SHP77 (cell line): ENCODE measurements around the gene MYO9B.
A peak's percentile ranks its signal among the peaks of the same experiment; 100 is the strongest.

Source experiments
- DNase-seq, 2 experiments: peaks; one replicate each; lab custom pipeline; 2025; lab: John Stamatoyannopoulos, UW

The MYO9B gene, protein sequence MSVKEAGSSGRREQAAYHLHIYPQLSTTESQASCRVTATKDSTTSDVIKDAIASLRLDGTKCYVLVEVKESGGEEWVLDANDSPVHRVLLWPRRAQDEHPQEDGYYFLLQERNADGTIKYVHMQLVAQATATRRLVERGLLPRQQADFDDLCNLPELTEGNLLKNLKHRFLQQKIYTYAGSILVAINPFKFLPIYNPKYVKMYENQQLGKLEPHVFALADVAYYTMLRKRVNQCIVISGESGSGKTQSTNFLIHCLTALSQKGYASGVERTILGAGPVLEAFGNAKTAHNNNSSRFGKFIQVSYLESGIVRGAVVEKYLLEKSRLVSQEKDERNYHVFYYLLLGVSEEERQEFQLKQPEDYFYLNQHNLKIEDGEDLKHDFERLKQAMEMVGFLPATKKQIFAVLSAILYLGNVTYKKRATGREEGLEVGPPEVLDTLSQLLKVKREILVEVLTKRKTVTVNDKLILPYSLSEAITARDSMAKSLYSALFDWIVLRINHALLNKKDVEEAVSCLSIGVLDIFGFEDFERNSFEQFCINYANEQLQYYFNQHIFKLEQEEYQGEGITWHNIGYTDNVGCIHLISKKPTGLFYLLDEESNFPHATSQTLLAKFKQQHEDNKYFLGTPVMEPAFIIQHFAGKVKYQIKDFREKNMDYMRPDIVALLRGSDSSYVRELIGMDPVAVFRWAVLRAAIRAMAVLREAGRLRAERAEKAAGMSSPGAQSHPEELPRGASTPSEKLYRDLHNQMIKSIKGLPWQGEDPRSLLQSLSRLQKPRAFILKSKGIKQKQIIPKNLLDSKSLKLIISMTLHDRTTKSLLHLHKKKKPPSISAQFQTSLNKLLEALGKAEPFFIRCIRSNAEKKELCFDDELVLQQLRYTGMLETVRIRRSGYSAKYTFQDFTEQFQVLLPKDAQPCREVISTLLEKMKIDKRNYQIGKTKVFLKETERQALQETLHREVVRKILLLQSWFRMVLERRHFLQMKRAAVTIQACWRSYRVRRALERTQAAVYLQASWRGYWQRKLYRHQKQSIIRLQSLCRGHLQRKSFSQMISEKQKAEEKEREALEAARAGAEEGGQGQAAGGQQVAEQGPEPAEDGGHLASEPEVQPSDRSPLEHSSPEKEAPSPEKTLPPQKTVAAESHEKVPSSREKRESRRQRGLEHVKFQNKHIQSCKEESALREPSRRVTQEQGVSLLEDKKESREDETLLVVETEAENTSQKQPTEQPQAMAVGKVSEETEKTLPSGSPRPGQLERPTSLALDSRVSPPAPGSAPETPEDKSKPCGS (N-terminal part only)

DNA sequence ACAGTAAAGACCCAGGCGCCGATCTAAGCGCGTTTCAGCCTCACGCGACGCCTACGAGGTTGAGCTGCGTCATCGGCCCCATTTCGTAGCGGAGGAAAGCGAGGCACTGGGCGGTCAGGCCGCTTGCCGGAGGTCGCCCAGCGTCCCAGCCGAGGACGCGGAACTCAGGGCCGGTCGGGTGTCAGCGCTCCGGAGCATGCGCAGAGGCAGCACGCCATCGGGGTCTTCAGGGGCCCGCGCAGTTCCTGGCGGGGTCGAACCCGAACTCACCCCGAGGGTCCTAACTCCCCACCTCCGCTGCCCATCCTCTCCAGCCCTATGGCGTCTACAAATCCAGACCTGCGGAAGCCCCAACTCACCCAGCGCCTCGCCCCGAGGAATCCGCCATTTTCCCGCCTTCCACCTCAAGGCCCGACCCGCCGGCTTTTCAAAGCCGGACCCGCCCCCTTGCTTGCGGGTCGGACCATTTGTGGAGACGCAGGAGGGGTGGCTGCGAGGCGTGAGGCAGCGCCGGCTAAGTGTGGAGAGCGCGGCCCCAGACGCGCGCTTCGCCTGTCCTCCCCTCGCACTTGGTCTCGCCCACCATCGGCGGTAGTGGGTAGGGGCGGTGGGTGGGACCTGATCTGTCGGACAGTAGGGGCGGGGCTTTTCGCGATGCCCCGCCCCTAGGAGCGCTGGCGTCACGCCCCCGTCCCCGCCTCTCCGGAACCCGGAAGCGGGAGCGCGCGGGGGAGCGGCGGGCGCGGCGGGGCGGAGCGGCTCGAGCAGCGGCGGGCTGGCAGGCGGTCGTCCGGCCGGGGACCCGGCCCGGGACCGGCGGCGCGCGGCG, at the start of gene MYO9B, which contains the start of gene HAUS8:
MYO9B (plus strand) TSS at position 743 of the 829 bp plus-strand sequence. CDS start 25,941 bp downstream, outside the sequence.
HAUS8 (minus strand) TSS at position 418 of the 829 bp plus-strand sequence; CDS start at position 388, 30 bp downstream.
- DNase-seq = peak; percentile 99

DNA sequence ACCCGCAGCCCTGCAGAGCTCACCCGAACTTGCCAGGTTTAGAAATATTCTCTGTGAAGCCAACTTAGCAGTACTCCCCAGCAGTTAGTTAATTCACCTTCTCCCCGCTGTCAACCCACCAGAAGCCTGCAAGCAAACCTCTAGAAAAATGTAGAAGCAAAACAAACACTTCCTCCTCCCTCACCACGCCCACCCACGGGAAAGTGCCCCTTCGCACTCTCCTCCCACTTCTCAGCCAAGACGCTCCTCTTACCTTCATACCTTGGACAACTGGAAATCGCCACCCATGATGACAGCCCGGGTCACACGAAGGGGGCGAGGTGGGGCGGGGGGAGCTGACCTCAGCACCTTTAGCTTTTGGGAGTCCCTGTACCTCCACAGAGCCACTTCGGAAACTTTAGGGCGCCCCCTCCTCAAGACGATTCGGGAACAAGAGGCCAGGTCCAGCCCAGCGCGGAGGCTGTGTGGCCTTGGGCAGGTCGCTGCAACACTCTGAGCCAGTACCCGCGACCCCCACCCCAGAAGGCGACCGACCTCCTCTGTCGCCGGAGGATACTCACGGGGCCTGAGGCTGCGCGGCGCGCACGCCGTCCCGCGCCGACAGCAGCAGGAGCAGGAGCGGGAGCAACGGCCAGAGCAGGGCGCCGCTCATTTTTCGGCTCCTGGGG, 49.5 kb upstream of the MYO9B start:
- DNase-seq = no peak

DNA sequence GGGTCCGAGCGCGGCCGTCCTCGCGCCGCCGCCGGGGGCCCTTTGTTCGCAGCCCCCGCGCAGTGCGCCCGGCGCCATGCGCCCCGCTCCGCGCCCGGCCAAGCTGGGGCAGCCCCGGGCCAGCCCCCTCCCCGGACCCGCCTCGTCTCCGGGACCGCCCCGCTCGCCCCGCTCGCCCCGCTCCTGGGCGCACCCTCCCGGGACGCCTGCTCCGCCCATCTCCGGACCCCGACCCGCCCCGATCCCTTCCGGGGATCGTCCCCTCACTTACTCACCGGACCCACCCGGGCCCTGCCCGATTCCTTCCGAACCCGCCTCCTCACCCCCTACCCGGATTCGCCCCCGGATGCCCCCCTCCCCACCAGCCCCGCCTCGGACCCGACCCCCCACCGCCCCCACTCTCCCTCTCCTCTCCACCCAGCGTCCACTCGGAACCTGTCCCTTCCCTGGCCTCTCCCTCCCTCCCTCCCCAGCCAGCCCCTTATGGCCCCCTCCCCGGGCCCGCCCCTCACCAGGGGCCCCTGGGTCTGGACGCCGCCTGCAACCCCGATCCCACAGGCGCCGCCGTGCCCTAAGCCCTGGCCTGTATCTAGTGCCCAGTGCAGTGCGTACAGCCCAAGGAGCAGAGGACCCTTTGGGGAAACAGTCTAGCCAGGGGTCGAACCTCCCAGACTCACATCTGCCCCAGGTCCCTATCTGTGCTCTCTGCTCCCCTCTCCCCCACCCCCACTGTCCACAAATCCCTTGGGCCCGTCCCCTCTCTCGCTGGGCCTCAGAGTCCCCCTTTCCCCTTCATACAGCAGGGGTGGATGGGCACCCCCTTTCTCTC, 48.7 kb upstream of the MYO9B start, which contains the start of gene CPAMD8:
CPAMD8 (minus strand) TSS at position 105 of the 829 bp plus-strand sequence. CDS start 168 bp downstream, outside the sequence.
- no peak for DNase-seq

DNA sequence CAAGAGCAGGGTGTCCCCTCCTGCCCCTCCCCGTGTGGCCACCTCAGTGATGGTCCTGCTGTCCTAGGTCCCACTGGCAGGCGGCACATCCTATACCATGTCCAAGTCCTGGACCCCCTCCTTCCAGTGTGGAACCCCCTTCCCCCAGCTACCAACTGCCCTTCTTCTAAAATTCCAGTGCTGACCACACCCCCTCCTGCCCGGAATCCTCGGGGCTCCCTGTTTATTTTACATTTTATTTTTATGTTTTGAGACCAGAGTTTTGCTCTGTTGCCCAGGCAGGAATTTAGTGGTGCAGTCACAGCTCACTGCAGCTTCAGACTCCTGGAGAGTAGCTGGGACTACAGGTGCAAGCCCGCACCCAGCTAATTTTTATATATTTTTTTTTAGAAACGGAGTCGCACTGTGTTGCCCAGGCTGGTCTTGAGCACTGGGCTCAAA, 48.0 kb upstream of the MYO9B start:
- no peak for DNase-seq

DNA sequence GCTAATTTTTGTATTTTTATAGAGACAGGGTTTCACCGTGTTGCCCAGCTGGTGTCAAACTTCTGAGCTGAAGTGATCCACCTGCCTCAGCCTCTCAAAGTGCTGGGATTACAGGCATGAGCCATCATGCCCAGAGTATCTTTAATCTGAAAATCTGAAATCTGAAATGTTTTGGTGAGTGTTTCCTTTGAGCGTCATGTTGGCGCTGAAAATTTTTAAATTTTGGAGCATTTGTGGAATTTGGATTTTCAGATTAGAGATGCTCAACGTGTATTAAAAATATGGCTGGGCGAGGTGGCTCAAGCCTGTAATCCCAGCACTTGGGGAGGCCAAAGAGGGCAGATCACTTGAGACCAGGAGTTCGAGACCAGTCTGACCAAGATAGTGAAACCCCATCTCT, 43.8 kb upstream of the MYO9B start:
- DNase-seq = no peak

DNA sequence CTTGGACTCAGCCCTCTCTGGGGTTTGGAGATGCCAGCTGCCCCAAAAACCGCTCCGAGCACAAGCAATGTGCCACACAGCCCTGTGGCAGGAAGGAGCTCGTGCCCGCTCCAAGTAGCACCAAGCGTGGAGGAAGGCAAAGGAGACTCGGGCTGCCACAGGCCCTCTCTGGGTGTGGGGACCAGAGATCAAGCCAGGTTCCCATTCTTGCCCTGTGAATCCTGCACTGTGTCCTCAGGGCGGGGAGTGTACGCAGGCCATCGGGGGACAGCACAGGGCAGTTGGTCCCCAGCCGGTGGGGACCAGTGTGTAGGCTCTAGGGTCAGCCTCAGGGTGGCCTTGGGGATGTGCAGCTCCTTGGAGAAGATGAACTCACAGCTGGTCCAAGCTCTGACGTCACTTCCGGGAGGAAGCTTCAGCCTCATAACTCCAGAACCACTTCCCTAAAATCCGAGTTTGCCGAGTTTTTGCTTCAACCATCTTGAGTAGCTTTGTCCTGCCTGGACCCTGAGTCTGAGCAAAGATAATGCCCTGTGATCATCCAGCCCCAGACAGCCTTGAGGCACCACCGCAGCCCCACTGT, 39.6 kb upstream of the MYO9B start:
- DNase-seq = no peak

DNA sequence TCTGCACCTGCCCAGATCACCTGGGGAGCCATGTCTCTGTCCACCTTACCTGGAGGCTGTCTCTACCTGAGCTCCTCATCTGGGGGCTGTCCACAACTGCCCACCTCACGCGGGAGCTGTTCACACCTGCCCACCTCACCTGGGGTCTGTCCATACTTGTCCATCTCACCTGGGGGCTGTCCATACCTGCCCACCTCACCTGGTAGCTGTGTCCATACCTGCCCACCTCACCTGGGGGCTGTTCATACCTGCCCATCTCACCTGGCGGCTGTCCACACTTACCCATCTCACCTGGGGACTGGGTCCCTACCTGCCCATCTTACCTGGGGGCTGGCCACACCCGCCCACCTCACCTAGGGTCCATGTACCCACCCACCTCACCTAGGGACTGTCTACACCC, 38.9 kb upstream of the MYO9B start:
- DNase-seq = no peak

DNA sequence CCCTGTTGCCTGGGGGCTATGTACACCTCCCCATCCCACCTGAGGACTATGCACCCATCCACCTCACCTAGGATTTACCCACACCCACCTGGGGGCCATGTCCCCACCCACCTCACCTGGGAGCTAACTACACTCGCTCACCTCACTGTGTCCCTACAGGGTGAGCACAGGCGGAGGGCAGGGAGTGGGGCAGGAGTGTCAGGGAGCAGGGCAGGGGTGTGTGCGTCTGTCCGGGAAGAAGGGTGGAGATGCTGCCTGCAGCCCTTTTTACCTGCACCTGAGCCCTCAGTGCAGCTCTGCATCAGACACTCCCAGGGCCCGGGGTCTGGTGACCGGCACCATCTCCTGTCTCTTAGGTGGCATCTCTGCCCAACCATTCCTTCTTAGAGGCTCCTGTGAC, 38.4 kb upstream of the MYO9B start:
- DNase-seq = no peak

DNA sequence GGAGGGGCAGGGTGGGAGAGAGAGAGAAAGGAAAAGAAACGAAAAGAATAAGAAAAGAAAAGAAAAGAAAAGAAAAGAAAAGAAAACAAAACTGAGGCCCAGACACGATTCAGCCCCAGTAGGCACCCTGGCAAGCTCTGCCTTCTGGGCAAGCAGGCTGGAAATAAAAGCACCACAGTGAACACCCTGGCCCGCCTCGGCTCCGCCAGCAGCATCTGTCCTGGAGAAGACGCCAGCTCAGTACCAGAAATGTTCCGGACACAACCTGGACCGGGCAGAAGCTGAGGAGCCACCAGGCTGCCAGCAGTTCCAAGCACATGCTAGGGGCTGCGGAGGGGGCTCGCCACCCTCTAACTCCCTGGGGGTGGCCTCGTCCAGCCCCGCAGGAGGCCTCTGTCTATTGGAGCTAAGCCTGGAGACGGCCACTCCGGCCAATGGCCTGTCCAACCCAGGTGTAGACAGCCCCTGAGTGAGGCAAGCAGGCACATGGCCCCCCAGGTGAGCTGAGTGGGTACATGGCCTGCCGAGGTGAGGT, 37.5 kb upstream of the MYO9B start:
- DNase-seq = no peak

DNA sequence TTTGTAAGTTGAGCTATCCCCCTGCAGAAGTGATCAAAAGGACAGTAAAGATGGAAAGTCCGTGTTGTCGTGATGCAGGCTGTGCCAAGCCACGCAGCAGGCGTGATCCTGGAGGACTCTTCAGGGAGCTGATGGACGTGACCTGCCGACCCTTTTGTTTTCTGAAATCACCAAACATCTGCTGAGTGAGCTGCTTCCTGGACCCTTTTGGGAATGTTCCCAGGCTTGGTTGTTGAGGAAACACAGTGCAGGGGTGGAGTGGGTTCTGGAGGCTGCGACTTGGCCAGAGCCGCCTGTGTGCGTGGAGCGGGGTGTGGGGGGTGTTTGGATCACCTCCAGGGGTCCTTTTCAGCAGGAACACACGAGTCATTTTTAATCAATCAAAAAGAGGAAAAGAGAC, 33.6 kb upstream of the MYO9B start:
- no peak for DNase-seq

DNA sequence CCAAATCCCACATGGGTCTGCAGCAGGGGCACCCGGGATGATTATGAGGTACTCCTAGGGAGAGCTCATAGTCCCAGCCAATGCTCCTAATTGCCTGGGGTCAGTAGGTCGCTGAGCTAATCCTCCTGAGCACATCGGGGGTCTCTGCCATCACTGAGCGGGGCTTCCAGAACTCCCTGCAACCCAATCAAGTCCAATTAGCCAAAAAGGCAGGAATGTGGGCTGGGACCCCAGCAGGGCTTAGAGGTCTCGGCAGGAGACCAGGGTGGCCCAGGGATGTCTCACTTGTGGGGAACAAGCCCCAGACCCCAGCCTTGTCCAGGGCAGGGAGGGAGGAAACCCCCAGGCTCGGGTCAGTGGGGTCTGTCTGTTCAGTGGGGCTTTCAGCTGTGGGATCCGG, 31.8 kb upstream of the MYO9B start:
- no peak for DNase-seq

DNA sequence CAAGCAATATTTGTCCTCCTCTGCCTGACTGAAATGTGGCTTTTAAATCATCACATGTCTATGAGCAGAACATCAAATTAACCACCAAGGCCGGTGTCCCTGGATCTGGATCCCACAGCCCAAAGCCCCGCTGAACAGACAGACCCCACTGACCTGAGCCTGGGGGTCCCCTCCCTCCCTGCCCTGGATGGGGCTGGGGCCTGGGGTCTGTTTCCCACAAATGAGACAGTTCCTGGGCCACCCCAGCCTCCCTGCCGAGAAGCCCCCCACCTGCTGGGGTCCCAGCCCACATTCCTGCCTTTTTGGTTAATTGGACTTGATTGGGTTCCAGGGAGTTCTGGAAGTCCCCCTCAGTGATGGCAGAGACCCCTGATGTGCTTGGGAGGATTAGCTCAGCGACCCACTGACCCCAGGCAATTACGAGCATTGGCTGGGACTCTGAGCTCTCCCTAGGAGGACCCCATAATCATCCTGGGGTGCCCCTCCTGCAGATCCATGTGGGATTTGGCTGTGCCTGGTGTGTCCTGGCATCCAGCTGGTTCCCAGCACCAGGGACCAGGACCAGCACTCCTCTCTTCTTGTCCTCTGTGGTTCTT, 29.6 kb upstream of the MYO9B start:
- no peak for DNase-seq

DNA sequence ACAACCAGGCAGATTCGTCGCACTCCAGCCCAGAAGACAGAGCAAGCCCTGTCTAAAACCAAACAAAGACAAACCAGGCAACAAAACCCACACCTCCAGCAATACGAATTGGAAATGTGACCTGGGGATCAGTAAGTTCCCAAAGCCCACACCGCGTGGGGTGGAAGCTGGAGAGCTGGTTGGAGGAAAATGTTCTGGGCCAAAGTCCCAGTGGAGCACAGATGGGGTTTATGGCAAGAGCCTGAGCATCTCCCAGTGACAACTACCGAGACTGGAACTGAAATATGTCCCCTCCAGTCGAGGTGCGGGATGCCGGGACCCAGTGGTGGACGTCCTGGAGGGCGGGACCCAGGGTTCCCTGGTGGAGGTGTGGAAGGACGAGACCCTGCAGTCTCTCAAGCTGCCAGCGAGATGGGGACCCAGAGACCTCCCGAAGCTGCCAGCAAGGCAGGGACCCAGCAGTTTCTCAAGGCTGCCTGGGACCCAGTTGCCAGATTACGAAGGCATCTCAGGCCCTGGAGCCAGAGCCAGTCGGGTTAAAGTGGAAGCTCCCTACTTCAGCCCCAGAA, 26.6 kb upstream of the MYO9B start:
- DNase-seq = no peak

DNA sequence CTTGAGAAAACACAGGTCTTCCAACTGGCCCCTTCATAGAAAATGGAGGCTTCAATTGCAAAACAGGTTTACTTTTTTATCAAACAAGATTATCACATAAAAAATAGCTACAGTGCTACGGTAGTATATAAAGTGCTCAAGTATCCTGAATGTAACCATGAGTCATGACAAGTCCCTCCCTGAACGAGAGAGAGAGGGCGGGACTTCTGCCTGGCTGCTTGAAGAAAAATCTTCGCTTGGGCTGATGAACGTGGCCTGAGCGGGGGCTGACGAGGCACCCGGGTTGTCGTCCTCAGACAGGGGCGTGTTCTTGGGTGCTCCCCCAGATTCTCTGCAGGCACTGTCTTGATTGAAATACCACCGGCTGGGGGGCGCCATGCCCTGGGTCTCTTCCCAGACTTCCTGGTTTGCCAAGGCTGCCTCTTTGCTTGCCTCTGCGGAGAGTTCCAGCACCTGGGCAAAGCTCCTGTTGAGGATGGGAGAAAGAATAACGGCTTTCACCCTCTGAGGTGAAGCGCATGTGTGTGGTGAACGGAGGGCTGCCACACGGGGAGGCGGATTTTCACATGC, 25.8 kb upstream of the MYO9B start:
- no peak for DNase-seq

DNA sequence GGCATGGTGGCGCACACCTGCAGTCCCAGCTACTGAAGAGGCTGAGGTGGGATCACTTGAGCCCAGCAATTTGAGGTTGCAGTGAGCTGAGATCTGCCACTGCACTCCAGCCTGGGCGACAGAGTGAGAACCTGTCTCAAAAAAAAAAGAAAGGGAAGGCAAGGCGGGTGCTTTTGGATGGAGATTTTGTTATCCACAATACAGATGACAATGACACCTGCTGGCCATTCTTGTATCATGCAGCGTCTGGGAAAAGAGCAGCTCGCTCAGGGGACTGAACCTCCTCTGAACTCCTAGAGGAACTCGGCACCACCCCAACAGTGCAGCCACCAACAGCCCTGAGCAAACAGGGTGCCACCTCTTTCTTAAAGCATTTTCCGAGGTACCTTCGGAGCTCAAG, 23.1 kb upstream of the MYO9B start:
- peak; percentile 45 to 51 for DNase-seq

DNA sequence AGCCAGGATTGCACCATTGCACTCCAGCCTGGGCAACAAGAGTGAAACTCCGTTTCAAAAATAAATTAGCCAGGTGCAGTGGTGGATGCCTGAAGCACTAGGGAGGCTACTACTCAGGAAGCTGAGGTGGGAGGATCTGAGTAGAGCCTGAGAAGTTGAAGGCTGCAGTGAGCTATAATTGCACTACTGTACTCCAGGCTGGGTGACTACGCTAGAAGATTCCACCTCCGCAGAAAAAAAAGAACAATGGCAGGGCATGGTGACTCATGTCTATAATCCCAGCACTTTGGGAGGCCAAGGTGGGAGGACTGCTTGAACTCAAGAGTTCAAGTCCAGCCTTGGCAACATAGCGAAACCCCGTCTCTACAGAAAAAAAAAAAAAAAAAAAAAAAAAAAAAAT, 20.8 kb upstream of the MYO9B start:
- DNase-seq = no peak

DNA sequence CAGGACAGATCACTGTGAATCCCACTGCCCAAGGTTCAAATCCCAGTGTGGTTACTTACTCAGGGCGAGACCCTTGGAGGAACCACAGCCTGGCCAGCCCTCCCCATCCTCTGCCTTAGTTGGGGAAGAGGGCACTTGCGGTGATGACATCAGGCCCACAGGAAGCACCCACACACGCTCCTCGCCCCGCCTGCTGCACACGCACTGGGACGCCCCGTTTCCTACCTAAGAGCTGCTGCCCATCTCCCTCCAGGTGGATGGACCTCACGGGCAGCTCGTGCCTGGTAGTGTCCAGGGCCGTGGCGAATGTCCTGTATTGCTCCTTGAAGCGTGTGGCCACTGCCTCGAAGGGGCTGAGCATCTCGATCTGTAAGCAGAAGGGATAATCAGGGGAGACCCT, 19.9 kb upstream of the MYO9B start:
- DNase-seq = no peak

DNA sequence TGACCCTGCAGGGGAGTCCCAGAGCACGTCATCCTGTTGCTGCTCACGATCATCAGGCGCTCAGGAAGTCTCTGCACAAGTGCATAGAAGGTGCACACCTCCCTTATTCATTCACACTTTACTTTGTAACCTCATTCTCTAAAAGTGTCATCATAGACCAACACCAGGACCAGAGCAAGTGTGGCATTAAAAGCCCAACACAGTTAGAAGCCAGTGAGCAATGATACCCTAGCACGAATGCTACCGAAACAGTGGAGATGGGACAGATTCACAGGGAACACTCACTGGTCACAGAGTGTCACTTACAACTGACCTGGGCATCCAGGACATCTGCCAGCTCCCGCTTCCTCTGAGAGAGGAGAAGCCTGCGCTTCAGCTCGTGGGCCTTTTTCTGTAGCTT, 17.3 kb upstream of the MYO9B start:
- DNase-seq = no peak
